ENCODE results near the gene MGMT.

- TF ChIP-seq POLR2A (IDR thresholded peaks at IDR 0.05) (no peak), EP300 (IDR thresholded peaks at IDR 0.05) (no peak), CTCF (IDR thresholded peaks at IDR 0.05) (no peak)
These were observed 112.2 kb downstream of the MGMT start for GRCh38 chr10:129579228-129579627.
